Osteocyte (in vitro differentiated cells): ENCODE data around the gene ACR. TPM values are rescaled to one million over a fixed set of nuclear protein-coding genes. Genes with fewer than 3 reads are reported as not detected.
"Not testable (repeated sequence)": the region's sequence is repeated elsewhere in the genome, so short reads cannot be mapped to it uniquely, and the experiment has no call there.

ENCODE experiments used
- DNase-seq: peaks from one replicate; pipeline ENCODE4 v3.0.0; 2021; ENCODE audit warnings: mixed read lengths; ENCODE audit not compliant: unreplicated experiment; ENCODE audit errors: extremely low spot score
- H3K27ac Mint-ChIP-seq: one replicate; pipeline ENCODE4 v1.8.0; 2021; ENCODE audit warnings: mild to moderate bottlenecking, mixed read lengths; ENCODE audit not compliant: unreplicated experiment
- H3K27me3 Mint-ChIP-seq: one replicate; pipeline ENCODE4 v1.8.0; 2021; ENCODE audit warnings: mixed read lengths; ENCODE audit not compliant: unreplicated experiment
- H3K36me3 Mint-ChIP-seq: one replicate; pipeline ENCODE4 v1.8.0; 2021; ENCODE audit warnings: mixed read lengths; ENCODE audit not compliant: unreplicated experiment
- H3K4me1 Mint-ChIP-seq: one replicate; pipeline ENCODE4 v1.8.0; 2021; ENCODE audit warnings: mixed read lengths; ENCODE audit not compliant: unreplicated experiment
- H3K4me3 Mint-ChIP-seq: one replicate; pipeline ENCODE4 v1.8.0; 2021; ENCODE audit warnings: mild to moderate bottlenecking, moderate library complexity, mixed read lengths; ENCODE audit not compliant: unreplicated experiment
- H3K9me3 Mint-ChIP-seq: one replicate; pipeline ENCODE4 v1.8.0; 2021; ENCODE audit warnings: mixed read lengths; ENCODE audit not compliant: unreplicated experiment
- total RNA-seq: library from RNA; stranded (reverse); gene quantifications from 2 replicates; pipeline ENCODE4 v1.2.1, GENCODE V29; 2021

Gene ACR
- total RNA-seq, 1 donor from 2014 or later = not detected

DNA sequence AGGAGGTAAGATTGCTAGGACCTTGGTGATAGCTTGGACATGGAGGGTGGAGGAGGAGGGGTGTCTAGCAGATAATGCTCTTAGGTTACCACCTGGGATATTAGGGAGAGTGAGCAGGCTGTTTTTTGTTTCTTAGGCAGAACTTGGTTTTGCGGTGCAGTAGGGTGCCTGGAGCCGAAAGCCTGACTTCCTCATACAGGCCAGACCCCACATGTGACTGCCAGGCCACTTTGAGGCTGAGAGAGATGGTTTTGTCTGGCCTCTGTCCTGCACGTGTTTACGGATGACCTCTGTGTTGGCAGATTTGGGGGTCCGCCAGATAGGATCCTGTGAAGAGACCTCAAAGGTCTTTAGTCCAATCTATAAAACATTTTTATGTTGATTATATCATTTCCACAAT, 47.3 kb downstream of the ACR start:
- DNase-seq = peak; percentile 34
- H3K27me3 Mint-ChIP-seq, H3K27ac Mint-ChIP-seq, H3K9me3 Mint-ChIP-seq, H3K4me1 Mint-ChIP-seq, H3K36me3 Mint-ChIP-seq: not testable (repeated sequence)
- H3K4me3 Mint-ChIP-seq = peak overlapping the region; percentile 52

GRCh38 chr22:50786936-50787335, 48.9 kb downstream of the ACR start:
- not testable (repeated sequence) for H3K27me3 Mint-ChIP-seq, H3K4me3 Mint-ChIP-seq, DNase-seq, H3K36me3 Mint-ChIP-seq, H3K9me3 Mint-ChIP-seq, H3K27ac Mint-ChIP-seq, H3K4me1 Mint-ChIP-seq

Other genes with a start within 250 kb of the ACR start
- gene LMF2, start 230.5 kb upstream of the ACR start, total RNA-seq = 107 and 108 TPM in 2 replicates
- 46.3 and 47.0 TPM in 2 replicates for gene NCAPH2, start 230.0 kb upstream of the ACR start, total RNA-seq
- gene SCO2, start 212.6 kb upstream of the ACR start, total RNA-seq = 2.8 TPM in 1 of 2 replicates, not detected in the other
- gene TYMP, start 208.2 kb upstream of the ACR start, total RNA-seq = 9.0 and 10.8 TPM in 2 replicates
- 0.21 TPM in 1 of 2 replicates, not detected in the other for gene KLHDC7B, start 192.3 kb upstream of the ACR start, total RNA-seq
- not detected in 2 replicates for gene SYCE3, start 175.3 kb upstream of the ACR start, total RNA-seq
- 49.8 and 60.7 TPM in 2 replicates for gene CPT1B, start 159.8 kb upstream of the ACR start, total RNA-seq
- 75.4 and 79.9 TPM in 2 replicates for gene CHKB, start 155.4 kb upstream of the ACR start, total RNA-seq
- gene MAPK8IP2, start 137.4 kb upstream of the ACR start, total RNA-seq = 2.8 and 3.6 TPM in 2 replicates
- gene ARSA, start 110.1 kb upstream of the ACR start, total RNA-seq = 43.5 and 44.0 TPM in 2 replicates
- gene SHANK3, start 65.4 kb upstream of the ACR start, total RNA-seq = 4.7 and 4.8 TPM in 2 replicates
- gene RABL2B, start 45.4 kb downstream of the ACR start, total RNA-seq = 41.6 and 42.1 TPM in 2 replicates